ENCODE results near the gene RBFOX1.

The RBFOX1 gene

DNA sequence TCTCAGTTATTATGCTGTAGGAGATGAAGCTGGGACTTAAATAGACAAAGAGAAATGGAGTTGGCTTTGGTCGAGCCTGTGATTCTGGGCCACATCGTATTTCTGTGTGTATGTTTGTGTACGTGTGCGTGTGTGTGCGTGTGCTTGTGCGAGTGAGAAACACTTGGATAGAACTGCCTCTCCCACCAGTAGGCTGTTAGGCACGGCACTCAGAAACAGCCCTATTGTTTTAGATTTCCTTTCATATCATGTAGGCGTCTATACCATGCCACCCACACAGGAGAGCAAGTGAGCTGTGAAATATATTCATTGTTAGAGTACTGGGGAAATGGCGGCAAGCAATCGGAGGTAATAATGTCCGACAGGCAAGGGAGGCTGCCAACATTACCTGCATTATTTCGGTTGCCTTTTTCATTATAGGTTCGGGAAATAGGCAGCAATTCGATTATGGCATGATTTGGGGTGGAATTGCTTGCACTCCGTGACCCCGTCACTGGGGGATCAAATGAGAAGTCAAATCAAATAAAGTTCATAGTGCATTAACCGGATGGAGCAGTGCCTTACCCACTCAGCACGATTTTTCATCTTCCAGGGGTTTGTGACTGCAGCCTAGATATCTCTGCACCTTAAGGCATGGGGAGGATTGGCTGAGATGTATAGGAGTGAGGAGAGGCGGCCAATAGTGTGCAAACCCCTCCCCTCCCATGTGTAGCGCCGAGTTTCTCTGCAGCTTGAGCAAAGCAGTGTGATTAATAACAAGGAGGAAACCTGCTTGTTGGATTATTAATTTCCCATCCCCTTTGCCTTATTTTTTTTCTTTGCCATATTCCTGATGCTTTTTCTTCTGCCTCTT is 89.6 kb downstream of the RBFOX1 start:
- no peak for DNase-seq

DNA sequence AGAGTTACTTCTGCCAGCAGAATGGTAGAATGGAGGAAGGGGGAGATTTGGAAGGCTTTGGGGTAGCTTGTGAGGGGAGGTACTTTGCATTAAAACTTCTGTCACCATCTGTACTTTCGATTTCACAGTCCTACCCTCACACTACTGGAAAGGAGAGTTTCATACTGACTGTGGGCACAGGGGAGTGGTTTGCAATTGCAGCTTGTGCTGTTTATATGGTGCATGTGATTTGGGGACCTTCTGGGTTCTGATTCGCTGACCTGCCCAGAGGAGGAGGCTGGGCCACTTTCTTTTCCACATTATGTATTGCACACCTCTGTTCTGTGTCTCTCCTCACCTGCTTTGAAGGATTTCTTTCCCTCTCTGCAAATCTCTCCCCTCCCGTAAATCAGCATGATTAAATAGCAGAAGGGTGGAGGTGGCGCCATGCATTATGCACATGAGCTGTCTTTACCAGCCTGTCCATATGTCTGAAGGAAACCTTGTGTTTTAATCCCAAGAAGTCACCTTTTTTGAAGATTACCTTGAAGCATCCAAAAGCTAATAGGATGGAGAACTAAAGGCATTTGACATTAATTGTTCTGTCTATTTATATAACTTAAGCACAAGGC is 90.9 kb downstream of the RBFOX1 start:
- DNase-seq: no peak

DNA sequence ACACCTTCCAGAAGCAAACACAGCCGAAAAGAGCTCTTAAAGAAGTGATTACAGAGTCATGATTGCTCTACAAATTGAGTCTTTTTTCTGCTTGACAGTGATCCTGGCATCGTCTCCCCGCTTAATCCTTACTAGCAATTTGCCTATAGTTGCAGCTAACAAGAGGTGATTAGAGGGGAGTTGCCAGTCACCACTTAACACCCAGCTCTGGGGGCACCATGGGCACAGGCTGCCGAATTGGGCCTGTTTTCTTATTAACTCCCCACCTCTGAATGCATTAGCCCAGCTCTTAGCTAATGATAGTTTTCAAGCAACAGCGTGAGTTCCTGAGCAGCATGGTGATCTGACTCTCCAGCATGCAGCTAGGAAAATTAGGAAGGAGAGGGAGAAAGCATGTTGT is 93.5 kb downstream of the RBFOX1 start:
- no peak for DNase-seq

DNA sequence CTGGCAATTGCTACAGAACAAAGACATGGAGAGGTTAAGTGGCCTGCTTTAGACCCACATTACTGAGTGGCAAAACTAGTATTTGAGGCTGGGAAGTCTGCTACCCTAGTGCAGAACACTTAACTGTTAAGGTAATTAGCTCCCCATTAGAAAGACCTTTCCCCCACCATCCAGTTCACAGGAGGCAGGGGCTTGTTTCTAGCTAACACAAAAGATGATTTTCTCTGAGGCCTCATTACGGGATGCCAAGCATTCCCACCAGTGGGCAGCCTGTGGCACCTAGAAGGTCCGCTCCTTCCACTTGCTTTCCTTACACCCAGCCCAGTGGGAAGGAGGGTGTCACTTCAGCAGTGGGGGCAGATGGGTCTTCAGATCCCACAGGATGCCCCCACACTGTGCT is 99.1 kb downstream of the RBFOX1 start:
- no peak for DNase-seq

DNA sequence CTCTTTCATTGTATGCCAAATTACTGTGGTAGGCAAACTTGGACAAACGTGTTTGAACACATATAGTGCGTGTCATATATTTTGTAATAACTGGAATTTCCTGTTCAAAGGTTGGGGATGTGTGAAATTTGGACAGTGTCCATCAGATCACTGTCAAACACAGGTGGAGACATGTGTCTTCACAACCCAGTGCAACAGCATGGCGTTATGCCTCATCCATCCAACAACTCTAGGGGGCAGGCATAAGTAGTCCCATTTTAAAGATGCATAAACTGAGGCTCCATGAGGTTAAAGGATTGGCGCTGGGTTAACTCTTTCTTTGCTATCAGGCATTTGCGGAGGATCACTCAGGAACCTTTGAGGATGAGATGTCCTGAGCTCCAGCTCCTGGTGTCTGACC is 103.7 kb downstream of the RBFOX1 start:
- DNase-seq: no peak

DNA sequence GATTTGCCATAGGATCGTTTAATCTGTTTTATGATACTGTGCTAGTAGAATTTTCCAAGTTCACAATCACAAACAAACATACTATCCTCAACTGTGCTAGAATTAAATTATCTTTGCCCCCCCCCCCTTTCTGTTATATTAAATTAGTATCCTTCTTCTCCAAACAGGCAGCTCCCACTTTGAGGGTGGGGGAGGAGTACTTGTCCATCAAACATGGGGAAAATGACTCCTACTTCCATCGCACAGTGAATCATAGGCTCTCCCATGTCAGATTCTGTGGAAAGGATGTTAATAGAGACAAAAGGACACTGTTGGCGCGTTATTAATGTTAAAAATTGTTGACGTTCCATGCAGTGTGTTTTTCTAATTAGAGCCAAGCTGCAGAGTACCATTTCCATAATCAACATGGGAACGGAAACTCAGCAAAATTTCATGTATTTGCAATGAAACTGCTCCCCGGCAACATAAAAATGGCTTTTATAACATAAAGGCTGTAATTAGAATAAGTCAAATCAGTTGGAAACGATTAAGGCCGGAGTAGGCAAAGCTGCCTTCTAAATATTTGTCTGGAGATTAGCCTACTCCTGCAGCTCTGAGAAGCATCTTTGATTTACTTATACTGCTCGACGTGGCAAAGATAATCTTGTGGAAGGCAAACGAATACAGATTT is 104.6 kb downstream of the RBFOX1 start:
- no peak for DNase-seq

DNA sequence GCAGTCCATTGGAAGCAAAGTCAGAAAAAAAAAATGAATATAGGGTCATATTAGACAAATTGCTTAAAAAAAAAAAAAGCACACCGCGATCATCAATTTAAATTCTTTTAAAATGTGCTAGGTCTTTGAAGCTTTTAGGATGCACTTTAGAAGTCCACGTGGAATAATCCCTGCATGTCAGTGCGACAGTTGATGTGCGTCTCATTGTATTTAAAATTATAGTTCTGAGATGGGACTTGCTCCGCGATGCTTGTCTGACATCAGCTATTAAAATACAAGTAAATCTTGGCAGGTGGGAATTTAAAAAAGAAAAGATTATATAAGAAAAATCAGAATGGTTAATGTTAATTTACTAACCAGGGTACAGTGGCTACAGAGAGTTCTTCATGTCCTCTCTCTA is 105.2 kb downstream of the RBFOX1 start:
- no peak for DNase-seq

DNA sequence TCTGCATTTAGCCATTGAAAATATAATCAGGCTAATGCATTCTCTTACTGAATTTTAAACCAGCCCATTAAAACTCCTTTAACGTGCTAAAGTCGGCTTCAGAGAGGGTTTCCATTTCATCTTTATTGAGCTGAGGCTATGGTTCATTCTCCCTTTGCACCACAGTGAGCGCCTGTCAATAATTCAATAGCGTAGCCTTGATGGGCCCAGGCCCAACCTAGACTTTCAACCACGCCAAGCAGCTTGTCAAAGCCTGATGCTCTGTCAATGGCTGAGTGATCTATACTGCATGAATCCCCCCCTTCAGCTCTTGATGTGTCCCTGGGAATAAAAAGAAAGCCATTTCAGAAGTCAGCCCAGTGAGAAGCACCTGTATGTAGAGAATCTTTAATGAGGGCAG is 106.0 kb downstream of the RBFOX1 start:
- DNase-seq: no peak

DNA sequence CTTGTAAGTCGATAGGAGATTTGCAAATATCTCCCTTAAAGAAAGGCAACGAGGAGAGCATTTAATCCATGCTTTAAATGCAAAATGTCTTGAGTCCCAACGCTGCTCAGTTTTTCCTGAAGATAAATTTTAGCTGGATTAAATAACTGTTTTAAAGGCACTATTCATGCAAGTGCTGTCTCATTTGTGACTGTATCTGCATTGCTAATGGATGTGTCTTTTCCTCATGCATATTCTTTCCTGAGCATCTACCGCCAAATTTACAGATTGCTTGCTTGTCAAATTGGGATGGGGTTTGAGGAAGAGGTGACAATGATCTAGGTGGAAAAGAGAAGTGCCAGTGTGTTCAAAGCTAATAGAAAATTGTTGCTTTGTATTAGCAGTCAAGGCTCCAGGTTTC is 106.9 kb downstream of the RBFOX1 start:
- no peak for DNase-seq

DNA sequence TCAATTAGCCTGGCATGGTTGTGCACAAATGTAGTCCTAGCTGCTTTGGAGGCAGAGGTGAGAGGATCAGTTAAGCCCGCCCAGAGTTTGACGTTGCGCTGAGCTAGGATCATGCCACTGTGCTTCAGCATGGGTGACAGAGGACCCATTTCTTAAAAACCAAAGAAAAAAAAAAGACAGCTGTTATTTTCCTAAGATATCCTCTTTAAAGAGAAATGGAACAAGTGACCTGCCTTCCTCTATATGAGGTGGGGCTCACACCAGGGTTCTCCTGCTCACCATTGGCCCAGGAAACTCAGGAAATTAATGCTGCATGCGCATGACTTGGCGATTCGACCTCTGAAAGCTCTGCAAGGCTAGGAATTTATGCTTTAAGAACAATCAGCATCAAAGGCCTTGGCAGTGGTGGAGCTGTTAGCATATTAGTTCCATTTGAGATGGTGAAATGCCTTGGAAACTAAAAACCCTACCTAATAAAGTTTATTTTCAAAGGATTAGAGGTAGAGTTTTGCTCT is 108.3 kb downstream of the RBFOX1 start:
- no peak for DNase-seq

DNA sequence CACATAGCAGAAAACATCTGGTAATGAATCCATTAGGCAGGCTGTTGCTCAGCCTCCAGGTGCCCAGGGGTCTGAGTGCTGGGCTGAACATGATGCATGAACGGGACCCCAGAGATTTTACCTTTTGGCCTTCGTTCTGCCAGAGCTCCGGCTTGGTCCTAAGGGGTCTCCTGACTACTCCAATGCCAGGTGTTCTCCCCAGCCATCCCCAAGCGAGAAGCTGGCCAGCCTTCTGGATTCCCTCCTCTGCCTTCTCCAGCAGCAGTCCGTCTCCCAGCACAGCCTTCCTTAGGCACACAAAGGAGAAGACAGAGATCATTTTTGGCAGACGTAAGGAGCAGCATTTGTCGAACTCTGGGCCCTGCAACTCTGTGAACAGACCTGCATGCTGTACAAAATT is 109.4 kb downstream of the RBFOX1 start:
- no peak for DNase-seq

DNA sequence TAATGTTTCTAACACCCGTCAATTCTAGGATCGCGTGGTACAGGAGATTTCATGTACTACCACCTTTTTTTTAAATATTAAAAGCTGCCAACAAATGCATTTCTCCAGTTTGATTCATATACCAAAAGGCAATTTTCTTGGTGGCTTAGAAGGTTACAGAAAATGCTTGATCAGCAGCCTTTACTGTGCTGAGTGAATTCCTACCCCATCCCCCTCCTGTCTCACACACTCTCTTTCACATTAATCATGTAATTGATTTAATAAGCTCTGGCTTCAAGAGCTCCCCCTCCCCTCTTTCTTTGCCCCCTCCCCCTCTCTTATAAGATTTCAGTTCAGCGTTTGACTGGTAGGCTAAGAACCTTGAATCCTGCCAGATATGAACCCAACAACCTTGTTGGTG is 110.5 kb downstream of the RBFOX1 start:
- no peak for DNase-seq

DNA sequence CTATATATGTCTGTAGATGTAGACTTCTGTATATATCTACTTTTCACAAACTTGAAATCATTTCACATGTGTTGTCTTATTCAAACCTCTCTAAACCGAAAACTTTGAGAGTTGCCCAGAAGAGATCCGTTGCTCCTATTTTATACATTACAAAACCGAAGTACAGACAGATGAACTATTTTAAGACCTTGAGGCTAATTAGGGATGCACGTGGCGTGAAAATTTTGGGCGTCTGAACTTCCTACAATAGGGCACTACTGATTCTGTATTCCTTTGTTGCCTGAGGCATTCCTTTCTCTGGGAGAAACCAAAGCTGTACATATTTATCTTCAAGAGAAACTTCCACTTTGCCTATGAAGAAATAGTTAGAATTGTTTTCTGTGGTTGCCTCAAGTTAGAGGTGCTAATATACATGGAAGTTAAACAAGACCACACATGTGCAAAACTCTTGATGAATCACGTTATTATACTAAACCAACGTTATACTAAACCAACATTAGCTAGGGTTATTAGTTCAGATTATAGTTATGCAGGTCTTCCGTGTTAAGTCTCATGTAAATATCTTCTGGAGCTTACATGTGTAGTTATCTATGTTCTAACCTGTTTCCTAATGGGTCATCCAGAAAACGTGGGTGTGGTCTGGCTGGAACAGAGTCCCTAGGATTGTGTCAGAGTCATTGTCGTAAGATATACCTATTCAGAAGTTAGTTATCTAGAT is 111.2 kb downstream of the RBFOX1 start:
- DNase-seq: no peak

DNA sequence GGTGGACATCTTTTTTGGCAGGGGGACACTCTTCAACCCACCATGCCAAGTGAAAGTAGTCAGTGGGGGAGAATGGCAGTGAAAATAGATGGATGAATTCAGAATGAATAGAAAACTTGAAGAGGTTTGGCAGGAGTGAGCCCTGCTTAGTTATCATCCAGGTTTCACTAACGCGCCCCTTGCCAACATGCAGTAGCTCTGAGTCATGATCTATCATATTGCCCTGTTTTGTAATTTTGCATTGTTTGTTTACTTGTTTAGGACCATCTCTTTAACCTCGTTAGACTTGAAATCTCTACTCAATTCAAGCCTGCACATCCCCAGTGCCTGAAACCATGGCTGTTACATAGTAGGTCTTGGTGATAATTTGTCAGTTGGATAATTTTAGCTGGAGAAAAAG is 116.7 kb downstream of the RBFOX1 start:
- DNase-seq: no peak

DNA sequence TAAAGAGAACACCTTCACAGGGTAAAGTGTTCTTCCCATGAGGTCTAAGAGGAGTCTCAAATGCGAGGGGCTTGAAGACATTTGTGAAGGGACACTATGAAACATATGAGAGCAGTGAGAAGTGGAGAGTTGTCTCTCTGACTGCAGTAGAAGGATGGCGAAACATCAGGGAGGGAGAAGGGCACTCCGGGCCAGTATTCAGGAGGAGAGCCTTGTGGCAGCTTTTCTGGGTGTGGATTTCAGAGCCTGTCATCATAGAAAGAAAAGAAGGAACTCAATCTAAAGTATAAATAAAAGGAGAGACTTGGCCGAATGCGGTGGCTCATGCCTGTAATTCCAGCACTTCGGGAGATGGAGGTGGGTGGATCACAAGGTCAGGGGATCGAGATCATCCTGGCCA is 117.2 kb downstream of the RBFOX1 start:
- DNase-seq: no peak

DNA sequence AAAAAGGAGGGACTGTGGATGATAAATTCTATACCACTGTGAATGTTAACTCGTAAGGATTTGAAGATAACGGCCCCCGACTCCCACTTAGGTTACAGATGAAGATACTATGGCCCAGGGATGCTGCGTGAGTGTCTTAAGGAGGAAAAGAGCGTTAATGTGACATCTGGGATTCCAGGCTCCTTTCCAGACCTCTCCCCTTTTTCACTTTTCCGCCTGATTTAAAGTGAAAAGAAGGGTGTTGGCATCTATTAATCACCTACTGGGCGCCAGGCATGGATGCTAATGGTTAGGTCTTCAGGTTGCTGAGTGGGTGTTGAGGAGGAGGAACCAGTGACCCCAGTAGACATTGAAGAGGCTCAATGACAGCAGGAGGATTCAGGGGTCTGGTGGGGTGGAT is 117.8 kb downstream of the RBFOX1 start:
- DNase-seq: no peak

DNA sequence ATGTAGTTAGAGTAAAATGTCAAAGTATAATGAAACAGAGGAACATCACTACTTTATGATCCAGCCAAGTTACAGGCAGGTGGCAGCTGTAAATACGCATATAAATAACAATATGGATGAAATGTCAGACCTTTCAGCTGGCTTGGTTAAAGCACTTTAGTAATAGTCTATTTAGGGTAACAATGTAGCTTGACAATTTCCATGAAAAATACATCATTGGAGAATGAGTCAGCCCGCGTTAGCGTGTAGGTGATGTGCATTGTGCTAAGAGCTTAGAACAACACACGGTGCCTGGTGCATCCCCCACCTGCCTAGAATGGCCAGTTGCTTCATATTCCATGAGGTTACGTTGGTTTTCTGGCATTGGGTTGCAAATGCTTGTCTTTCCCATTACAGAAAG is 119.4 kb downstream of the RBFOX1 start:
- no peak for DNase-seq

DNA sequence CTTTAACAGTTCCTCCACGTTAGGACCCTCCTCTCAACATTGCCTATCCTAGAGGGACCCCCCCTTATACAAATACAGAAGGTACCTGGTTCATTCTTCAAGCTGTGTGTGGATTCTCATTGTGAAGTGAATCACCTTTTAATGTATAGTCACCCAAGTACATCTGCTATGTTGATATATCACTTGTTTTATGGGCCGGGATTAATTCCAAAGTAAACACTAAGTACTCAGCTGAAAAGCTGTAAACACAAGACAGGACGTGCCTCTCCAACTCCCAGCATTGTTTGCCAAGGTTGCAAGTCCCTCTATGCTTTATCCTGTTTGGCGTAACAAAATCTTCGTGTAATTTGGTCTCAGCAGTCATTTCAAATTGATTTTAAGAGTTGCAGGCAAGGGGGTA is 123.6 kb downstream of the RBFOX1 start:
- peak; percentile 17 to 39 for DNase-seq

DNA sequence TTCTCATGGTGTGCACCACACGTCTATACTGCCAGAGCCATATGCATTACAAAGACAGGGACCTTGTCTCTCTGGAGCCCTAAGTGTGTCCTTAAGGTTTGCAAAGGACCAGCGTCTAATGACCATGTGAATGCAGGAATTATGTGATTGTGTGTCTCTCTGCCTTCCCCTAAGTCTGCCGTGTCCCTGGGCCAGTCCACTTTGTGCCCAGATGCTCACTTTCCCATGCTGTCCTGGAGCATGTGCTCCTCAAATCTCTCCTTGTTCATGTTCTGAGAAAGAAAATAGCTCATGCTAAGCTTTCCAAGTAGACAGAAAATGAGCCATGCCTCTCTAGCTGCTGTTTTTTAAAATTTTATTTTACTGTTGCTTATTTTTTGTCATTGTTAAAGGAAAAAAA is 125.5 kb downstream of the RBFOX1 start:
- DNase-seq: no peak

DNA sequence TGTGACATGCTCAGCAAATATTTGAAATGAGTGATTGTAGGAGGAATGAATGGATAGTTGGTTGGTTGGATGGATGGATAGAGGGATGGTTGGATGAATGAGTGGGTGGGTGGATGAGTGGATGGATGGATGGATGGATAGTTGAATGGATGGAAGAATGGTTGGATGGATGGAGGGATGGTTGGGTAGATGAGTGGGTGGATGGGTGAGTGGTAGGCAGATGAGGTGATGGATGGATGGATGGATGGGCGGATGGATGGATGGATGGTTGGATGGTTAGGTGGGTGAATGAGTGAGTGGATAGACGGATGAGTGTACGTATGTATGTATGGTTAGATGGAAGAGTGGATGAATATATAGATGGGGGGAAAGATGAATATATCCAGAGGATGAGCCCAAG is 137.7 kb downstream of the RBFOX1 start:
- DNase-seq: no peak

DNA sequence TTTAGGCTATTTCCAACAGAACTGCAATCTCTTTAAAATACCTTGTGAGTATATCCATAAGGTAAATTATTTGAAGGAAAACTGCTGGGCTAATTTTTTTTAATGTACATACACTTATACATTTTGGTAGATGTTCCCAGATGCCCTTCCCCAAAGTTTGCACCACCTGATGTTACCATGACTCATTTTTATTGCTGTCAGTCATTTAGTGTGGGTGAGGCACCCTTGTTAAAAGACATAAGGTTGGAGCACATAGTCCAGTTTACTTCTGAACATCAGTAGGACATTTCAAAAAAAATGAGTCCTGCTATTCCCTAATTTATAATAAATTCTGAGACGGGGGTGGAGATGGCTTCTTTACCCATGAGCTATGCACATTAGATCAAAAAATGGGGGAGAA is 138.6 kb downstream of the RBFOX1 start:
- DNase-seq: no peak

DNA sequence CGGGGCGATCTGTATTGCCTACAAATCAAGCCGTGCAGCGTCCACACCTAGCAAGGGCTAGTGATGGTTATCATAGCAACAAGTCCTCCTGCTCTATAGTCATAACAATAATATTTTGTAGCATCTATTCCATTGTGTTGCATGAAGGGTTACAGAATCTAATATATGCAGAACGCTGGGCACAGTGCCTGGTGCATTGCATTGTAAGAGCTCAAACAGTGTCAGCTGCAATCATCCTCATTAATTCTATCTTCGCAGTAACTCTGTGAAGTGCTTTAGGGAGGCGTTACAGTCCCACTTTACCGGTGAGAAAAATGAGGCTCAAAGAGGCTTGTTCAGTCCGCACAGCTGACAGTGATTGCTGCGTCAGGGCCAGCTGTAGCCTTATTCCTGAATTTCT is 149.4 kb downstream of the RBFOX1 start:
- DNase-seq: no peak

DNA sequence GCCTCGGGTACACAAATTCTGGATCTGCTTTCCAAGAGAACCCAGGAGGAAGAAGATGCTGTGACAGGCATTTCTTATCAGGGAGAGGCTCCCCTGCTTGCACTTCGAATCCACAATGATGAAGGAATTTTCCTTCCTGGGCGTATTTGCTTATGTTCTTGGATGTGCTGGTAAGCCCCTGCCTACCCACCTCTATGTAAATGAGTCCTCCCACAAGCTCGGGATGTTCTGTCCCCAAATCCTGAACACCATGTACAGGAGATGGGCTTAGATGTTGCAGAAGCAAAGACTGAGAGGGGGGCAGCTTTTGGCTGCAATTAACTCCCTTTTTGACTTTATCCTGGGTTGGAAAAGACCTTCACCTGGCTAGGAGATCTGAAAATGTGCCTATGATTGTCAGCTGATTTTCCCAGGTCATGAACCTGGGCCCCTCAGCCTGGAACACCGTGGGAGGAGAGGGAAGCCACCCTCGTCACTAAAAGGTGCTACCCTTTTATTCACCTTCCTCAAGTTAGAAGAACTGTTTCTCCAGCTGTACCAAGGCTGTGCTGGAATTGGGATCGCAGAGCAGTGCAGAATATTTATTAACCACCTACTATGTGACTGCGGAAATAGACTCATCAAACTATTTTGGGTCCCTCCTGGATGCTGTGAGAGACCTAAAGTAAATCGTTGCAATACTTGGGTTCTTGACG is 150.1 kb downstream of the RBFOX1 start:
- DNase-seq: no peak
